ENCODE results near the gene CLN5. TPM values are rescaled to one million over a fixed set of nuclear protein-coding genes. Genes with fewer than 3 reads are reported as not detected.

The CLN5 gene
- total RNA-seq, 4 donors from 2014 or later = 13.0 to 31.9 (median 28.5) TPM

DNA sequence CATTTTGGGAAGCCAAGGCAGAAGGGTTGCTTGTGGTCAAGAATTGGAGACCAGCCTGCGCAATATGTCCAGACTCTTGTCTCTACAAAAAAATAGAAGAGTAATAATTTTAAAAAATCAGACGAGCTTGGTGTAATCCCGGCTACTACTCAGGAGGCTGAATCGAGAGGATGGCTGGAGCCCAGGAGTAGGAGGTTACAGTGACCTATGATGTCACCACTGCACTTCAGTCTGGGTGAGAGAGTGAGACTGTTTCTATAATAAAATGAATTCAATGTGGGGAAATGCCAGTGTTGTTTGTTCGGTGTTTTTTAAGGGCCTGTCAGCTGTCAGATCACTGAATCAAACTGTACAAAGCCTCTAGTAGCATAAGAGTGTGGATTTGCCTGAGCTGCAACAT, 36.3 kb downstream of the CLN5 start:
- DNase-seq (ENCODE audit: low spot score) (no peak), ATAC-seq (ENCODE audit: low FRiP score) (no peak)
- TF ChIP-seq, protein P1, sequence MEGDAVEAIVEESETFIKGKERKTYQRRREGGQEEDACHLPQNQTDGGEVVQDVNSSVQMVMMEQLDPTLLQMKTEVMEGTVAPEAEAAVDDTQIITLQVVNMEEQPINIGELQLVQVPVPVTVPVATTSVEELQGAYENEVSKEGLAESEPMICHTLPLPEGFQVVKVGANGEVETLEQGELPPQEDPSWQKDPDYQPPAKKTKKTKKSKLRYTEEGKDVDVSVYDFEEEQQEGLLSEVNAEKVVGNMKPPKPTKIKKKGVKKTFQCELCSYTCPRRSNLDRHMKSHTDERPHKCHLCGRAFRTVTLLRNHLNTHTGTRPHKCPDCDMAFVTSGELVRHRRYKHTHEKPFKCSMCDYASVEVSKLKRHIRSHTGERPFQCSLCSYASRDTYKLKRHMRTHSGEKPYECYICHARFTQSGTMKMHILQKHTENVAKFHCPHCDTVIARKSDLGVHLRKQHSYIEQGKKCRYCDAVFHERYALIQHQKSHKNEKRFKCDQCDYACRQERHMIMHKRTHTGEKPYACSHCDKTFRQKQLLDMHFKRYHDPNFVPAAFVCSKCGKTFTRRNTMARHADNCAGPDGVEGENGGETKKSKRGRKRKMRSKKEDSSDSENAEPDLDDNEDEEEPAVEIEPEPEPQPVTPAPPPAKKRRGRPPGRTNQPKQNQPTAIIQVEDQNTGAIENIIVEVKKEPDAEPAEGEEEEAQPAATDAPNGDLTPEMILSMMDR (IDR thresholded peaks at IDR 0.05) = no peak

DNA sequence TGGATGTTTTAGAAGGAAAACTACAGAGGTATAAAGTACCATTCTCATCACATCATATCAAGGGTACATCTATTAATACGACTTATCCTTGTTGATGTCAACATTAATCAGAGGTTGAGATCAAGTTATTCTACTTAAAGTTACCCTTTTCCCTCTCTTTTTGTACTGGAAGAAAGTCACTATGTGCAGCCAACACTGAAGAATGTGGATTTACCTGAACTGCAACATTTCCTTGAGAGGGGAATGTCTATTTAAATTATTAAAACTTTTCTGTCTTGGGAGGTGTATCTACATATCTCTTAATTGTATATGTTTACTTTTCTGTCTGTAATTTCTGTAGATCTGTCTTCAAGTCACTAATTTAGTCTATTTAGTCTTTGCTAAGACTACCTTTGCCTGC, 37.6 kb downstream of the CLN5 start:
- no peak for ATAC-seq (ENCODE audit: low FRiP score)
- DNase-seq (ENCODE audit: low spot score) = no peak
- TF ChIP-seq, protein P1 (IDR thresholded peaks at IDR 0.05) = no peak

DNA sequence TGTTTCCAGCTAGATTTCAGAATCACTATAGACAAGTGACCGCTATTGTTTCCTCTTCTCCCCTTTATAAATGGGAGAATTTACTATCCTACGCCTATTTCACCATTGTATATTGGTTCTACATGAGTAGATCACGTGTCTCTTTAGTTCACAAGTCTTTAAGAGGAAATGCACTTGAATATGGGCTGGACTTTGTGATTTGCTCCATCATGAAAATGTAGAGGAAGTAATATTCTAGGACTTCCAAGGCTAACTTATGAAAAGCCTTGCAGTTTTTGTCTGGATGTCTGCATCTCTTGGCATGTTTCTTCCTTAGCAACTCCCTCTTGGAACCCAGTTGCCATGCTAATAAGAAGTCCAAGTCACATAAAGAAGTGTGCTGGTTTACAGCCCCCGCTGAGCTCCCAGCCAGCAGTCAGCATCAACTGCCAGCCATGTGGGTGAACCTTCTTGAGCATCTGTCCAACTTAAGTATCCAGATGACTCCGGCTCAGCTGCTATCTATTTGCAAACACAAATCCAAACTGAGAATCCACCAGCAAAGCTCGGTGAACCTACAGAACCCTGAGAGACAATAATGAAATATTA, 39.9 kb downstream of the CLN5 start:
- TF ChIP-seq, protein P1 (IDR thresholded peaks at IDR 0.05) = no peak
- DNase-seq (ENCODE audit: low spot score) (no peak), ATAC-seq (ENCODE audit: low FRiP score) (no peak)

DNA sequence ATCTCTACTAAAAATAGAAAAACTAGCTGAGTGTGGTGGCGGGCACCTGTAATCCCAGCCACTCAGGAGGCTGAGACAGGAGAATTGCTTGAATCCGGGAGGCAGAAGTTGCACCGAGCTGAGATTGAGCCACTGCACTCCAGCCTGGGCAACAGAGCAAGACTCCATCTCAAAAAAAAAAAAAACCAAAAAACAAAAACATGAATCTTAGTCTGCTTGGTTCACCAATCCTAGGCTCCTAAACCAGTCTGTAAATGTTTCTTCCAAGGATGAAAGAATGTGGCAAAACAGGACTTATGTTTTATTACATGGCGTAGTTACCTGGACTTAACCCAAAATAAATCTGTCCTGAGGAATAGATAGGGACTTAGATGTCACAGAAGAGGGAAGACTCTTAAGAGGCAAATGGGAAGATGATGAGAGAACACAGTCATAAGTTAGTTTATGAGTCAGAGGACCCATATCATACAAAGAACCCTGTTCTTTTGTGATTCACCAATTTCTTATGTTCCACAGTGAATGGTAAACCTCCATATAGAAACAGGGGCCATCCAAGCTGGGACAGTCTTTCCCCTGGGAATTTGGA, 41.9 kb downstream of the CLN5 start:
- TF ChIP-seq, protein P1 (IDR thresholded peaks at IDR 0.05) = no peak

DNA sequence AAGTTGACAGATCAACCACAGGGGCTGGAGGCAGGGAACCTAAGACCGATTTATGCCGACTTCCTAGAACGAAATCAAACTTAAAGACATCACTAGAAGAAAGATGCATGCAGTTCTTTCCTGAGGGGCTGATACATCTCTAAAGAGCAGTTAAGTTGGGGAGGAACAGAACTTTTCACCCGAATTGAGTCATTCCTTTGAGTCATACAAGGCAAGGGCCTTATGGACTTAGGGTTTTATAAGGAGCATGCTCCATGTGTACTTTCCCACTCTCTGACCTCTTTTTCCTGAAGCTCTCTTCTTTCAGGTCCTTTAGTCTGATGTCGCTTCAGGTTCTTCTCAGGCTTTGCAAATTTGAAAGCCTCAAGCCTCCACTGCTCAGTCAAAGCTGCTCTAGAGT, 43.0 kb downstream of the CLN5 start:
- TF ChIP-seq, protein P1 (IDR thresholded peaks at IDR 0.05) = no peak
- DNase-seq (ENCODE audit: low spot score) (no peak), ATAC-seq (ENCODE audit: low FRiP score) (no peak)

More for the DNA sequence above, 41.9 kb downstream of the CLN5 start:
- ATAC-seq (ENCODE audit: low FRiP score) (no peak), DNase-seq (ENCODE audit: low spot score) (no peak)

DNA sequence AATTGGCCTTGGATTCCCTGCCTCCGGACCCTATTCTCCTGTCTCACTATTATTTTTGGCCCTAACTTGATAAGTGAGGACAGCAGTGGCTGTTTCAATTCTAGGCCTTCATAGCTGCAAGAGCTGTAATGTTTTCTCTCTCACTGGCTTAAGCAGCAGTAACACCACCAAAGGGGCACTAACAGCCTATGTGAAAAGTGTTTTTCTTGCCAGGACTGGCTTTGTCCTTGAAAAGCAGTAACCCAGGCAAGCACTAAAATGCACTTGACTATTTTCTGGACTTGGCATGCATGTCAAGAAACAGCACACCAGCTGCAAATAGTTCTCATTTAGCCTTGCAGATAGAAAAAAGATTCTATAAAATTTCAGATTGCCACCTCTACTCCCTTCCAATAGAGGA, 44.4 kb downstream of the CLN5 start:
- TF ChIP-seq, protein P1 (IDR thresholded peaks at IDR 0.05) = no peak
- DNase-seq (ENCODE audit: low spot score) = no peak
- no peak for ATAC-seq (ENCODE audit: low FRiP score)

DNA sequence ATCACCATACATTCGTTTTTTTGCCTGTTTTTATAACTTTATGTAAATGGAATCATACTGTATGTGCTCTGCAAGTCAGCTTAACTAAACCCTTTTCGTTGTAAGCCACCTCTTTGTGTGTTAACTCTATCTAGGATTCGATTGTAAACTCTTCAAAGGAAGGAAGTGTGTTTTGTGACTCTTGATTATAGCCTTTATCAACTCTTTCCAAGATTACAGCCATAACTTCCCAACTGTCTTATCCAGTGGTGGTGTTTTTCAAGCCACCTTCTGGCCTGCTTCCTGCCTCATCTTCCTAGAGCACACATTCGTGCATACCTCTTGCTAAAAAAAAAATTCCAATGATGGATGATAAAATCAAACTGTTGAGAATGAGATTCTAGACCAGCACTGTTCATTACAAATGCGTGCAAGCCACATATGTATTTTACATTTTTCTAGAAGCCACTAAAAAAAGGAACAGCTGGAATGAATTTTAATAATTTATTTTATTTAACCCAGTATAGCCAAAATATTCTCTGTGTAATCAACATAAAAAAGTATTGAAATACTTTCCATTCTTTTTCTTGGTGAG, 47.1 kb downstream of the CLN5 start:
- ATAC-seq (ENCODE audit: low FRiP score) = no peak

More for the DNA sequence above, 47.1 kb downstream of the CLN5 start:
- TF ChIP-seq, protein P1 (IDR thresholded peaks at IDR 0.05) = no peak
- DNase-seq (ENCODE audit: low spot score) = no peak
